NT2/D1 (cell line): ENCODE measurements around the gene AIFM1.

Experiments
- SUZ12 ChIP-seq: IDR thresholded peaks from 2 replicates; pipeline ENCODE4 v1.6.1; 2011; ENCODE audit not compliant: insufficient read length, insufficient read depth; ENCODE audit errors: extremely low read depth
- YY1 ChIP-seq: IDR thresholded peaks from 2 replicates; pipeline ENCODE4 v1.6.1; 2011; ENCODE audit not compliant: insufficient read length, insufficient read depth
- ZNF274 ChIP-seq: IDR thresholded peaks from 2 replicates; pipeline ENCODE4 v1.6.1; 2011; ENCODE audit warnings: mild to moderate bottlenecking, low read depth, low read length

DNA sequence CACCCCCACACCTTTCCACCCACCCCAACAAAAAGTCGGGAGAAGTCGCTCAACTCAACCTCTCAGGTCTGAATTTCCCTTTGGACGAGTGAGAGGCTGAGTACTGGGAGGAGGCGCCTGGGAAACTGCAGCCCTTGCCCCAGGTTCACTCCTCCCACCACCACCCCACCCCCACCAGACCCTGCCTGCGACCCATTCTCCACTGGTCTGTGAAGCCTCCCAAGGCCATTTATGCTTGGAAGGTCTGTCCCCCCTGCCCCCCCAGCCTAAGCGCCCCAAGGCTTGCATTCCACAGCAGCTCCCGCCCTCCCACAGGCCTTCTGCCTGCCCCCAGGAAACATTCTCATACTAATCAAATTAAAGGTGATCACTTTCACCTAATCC, 82.5 kb downstream of the AIFM1 start:
- TF ChIP-seq YY1 (no peak), ZNF274 (no peak), SUZ12 (no peak)
